H9 (cell line): Measurements from ENCODE around the gene CEP112. TPM values are rescaled to one million over a fixed set of nuclear protein-coding genes. Genes with fewer than 3 reads are reported as not detected.

Source experiments
- DNase-seq: peaks from one replicate; pipeline ENCODE4 v3.0.0-alpha.2; 2017
- H2AFZ ChIP-seq: one replicate; pipeline ENCODE4 v1.6.1; 2013; ENCODE audit warnings: mild to moderate bottlenecking, low read length, control low read depth, moderate library complexity
- H2AK5ac ChIP-seq: 2 replicates; pipeline ENCODE4 v1.6.1; 2013; ENCODE audit warnings: low read length, control low read depth, mixed read lengths; ENCODE audit not compliant: insufficient read length
- H2BK120ac ChIP-seq: one replicate; pipeline ENCODE4 v1.6.1; 2013; ENCODE audit warnings: low read depth, mild to moderate bottlenecking, low read length, control low read depth, inconsistent platforms; ENCODE audit not compliant: poor library complexity, severe bottlenecking
- H2BK12ac ChIP-seq: 2 replicates; pipeline ENCODE4 v1.6.1; 2013; ENCODE audit warnings: low read length, control low read depth, mixed read lengths, low read depth; ENCODE audit not compliant: insufficient read length
- H2BK15ac ChIP-seq: 2 replicates; pipeline ENCODE4 v1.6.1; 2013; ENCODE audit warnings: low read depth, low read length, control low read depth
- H2BK20ac ChIP-seq: one replicate; pipeline ENCODE4 v1.6.1; 2013; ENCODE audit warnings: low read depth, mild to moderate bottlenecking, low read length, control low read depth, inconsistent platforms; ENCODE audit not compliant: poor library complexity, severe bottlenecking
- H2BK5ac ChIP-seq: 2 replicates; pipeline ENCODE4 v1.6.1; 2013; ENCODE audit warnings: low read length, control low read depth, mixed read lengths; ENCODE audit not compliant: insufficient read length
- H3K14ac ChIP-seq: 2 replicates; pipeline ENCODE4 v1.6.1; 2013; ENCODE audit warnings: low read length, control low read depth; ENCODE audit not compliant: insufficient read depth
- H3K18ac ChIP-seq: 2 replicates; pipeline ENCODE4 v1.6.1; 2013; ENCODE audit warnings: low read depth, mild to moderate bottlenecking, mixed read lengths, low read length, control low read depth; ENCODE audit not compliant: insufficient read length
- H3K23ac ChIP-seq: 2 replicates; pipeline ENCODE4 v1.6.1; 2013; ENCODE audit warnings: low read length, control low read depth, mixed read lengths, low read depth; ENCODE audit not compliant: insufficient read length
- H3K23me2 ChIP-seq: 2 replicates; pipeline ENCODE4 v1.6.1; 2013; ENCODE audit warnings: low read depth, mild to moderate bottlenecking, mixed read lengths, low read length, control low read depth; ENCODE audit not compliant: insufficient read length, poor library complexity, severe bottlenecking
- H3K27ac ChIP-seq: 2 replicates; pipeline ENCODE4 v1.5.1; 2013; ENCODE audit warnings: low read length, control low read depth, mixed read lengths, low read depth; ENCODE audit not compliant: insufficient read length
- H3K27me3 ChIP-seq: 2 replicates; pipeline ENCODE4 v1.6.1; 2013; ENCODE audit warnings: low read length, control low read depth, inconsistent platforms; ENCODE audit not compliant: insufficient read depth
- H3K4ac ChIP-seq: 2 replicates; pipeline ENCODE4 v1.6.1; 2013; ENCODE audit warnings: low read depth, mild to moderate bottlenecking, control low read depth, inconsistent platforms, low read length, moderate library complexity
- H3K4me1 ChIP-seq: 2 replicates; pipeline ENCODE4 v1.6.1; 2013; ENCODE audit warnings: low read length, control low read depth, inconsistent platforms; ENCODE audit not compliant: insufficient read depth
- H3K4me2 ChIP-seq: 2 replicates; pipeline ENCODE4 v1.6.1; 2013; ENCODE audit warnings: low read length, control low read depth, mixed read lengths; ENCODE audit not compliant: insufficient read length, insufficient read depth
- H3K56ac ChIP-seq: 2 replicates; pipeline ENCODE4 v1.6.1; 2013; ENCODE audit warnings: low read depth, mild to moderate bottlenecking, mixed read lengths, low read length, control low read depth; ENCODE audit not compliant: insufficient read length
- H3K79me1 ChIP-seq: 2 replicates; pipeline ENCODE4 v1.6.1; 2013; ENCODE audit warnings: low read depth, mild to moderate bottlenecking, moderate library complexity, low read length, control low read depth, inconsistent platforms; ENCODE audit not compliant: insufficient read depth, poor library complexity, severe bottlenecking
- H3K79me2 ChIP-seq: 2 replicates; pipeline ENCODE4 v1.6.1; 2013; ENCODE audit warnings: low read length, control low read depth, inconsistent platforms; ENCODE audit not compliant: insufficient read depth
- H3K9ac ChIP-seq: 2 replicates; pipeline ENCODE4 v1.6.1; 2013; ENCODE audit warnings: low read length, control low read depth, mixed read lengths; ENCODE audit not compliant: insufficient read length; ENCODE audit errors: extremely low read depth
- H3K9me3 ChIP-seq: one replicate; pipeline ENCODE4 v1.6.1; 2013; ENCODE audit warnings: low read depth, low read length, inconsistent platforms; ENCODE audit not compliant: control insufficient read depth
- H3T11ph ChIP-seq: one replicate; pipeline ENCODE4 v1.6.1; 2013; ENCODE audit warnings: mild to moderate bottlenecking, low read length, control low read depth, inconsistent platforms
- H4K20me1 ChIP-seq: one replicate; pipeline ENCODE4 v1.6.1; 2013; ENCODE audit not compliant: control insufficient read depth, insufficient read length, insufficient read depth
- H4K5ac ChIP-seq: 2 replicates; pipeline ENCODE4 v1.6.1; 2013; ENCODE audit warnings: low read depth, mild to moderate bottlenecking, mixed read lengths, low read length, control low read depth; ENCODE audit not compliant: insufficient read length
- H4K8ac ChIP-seq: replicated peaks from 2 replicates; pipeline ENCODE4 v1.6.1; 2013; ENCODE audit warnings: low read length, control low read depth, mixed read lengths, low read depth; ENCODE audit not compliant: insufficient read length
- H4K91ac ChIP-seq: 2 replicates; pipeline ENCODE4 v1.6.1; 2013; ENCODE audit warnings: low read depth, mild to moderate bottlenecking, moderate library complexity, mixed read lengths, low read length, control low read depth; ENCODE audit not compliant: insufficient read length
- H3K27ac Mint-ChIP-seq, 3 experiments: 2 replicates in 2 of 3; 3 replicates in 1 of 3; pipeline ENCODE4 v1.8.0; 2020 to 2021; ENCODE audit warnings: mixed read lengths in 3 of 3, mild to moderate bottlenecking in 1 of 3, moderate library complexity in 1 of 3
- H3K27me3 Mint-ChIP-seq: 2 replicates; pipeline ENCODE4 v1.8.0; 2021; ENCODE audit warnings: low read depth, mild to moderate bottlenecking, moderate library complexity, mixed read lengths
- H3K36me3 Mint-ChIP-seq, 3 experiments: 2 replicates in 2 of 3; 3 replicates in 1 of 3; pipeline ENCODE4 v1.8.0; 2020 to 2021; ENCODE audit warnings: low read depth in 3 of 3, mixed read lengths in 3 of 3; ENCODE audit not compliant: insufficient read depth in 1 of 3
- H3K4me1 Mint-ChIP-seq, 2 experiments: 2 replicates each; pipeline ENCODE4 v1.8.0; 2020; ENCODE audit warnings: mixed read lengths in 2 of 2
- H3K4me3 Mint-ChIP-seq, 2 experiments: 2 replicates in 1 of 2; 3 replicates in 1 of 2; pipeline ENCODE4 v1.8.0; 2020 to 2021; ENCODE audit warnings: mild to moderate bottlenecking in 2 of 2, mixed read lengths in 2 of 2, moderate library complexity in 1 of 2
- H3K9me3 Mint-ChIP-seq, 2 experiments: 2 replicates in 1 of 2; 3 replicates in 1 of 2; pipeline ENCODE4 v1.8.0; 2020; ENCODE audit warnings: mild to moderate bottlenecking in 2 of 2, mixed read lengths in 2 of 2, moderate library complexity in 1 of 2
- total RNA-seq: library from RNA; stranded (reverse); gene quantifications from 2 replicates; pipeline ENCODE4 v1.2.1, GENCODE V29; 2021
- TF ChIP-seq, protein P1 (sequence below): fragments of 200-600 bp; sonication (generic); conservative IDR thresholded peaks from 3 replicates; pipeline ENCODE4 v1.8.0; 2021; ENCODE audit warnings: antibody characterized with exemption, mild to moderate bottlenecking

Gene CEP112
- total RNA-seq, 1 experiment from 2014 or later = 5.4 TPM

DNA sequence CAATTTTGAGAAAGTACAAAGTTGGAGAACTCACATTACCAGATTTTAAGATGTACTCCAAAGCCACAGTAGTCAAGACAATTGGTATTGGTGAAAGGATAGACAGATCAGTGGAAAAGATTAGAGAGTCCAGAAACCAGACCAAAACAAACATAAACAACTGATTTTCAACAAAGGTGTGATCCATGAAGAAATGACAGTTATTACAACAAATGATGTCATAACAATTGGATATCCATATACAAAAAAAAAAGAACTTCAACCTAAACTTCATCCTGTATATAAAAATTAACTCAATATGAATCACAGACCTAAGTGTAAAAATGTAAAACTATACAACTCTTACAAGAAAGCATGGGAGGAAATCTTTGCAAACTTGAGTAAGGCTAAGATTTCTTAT is 8.4 kb downstream of the CEP112 start:
- Mint-ChIP-seq H3K36me3 (peaks cover 0 to 5% (median 0%) of the 10 kb centered on the region in 3 experiments; a peak in 2 of 7 replicates), H3K27ac (no peak overlapping the region), H3K4me1 (no peaks in the 10 kb centered on the region), H3K9me3 (no peaks in the 10 kb centered on the region), H3K27me3 (no peaks in the 10 kb centered on the region), H3K4me3 (no peak overlapping the region)
- Histone ChIP-seq H3T11ph (no peak overlapping the region), H2AFZ (no peak overlapping the region), H2BK12ac (no peak overlapping the region), H3K18ac (no peak overlapping the region), H3K4ac (no peak overlapping the region), H3K23me2 (no peaks in the 10 kb centered on the region), H3K27me3 (no peaks in the 10 kb centered on the region), H3K79me2 (no peaks in the 10 kb centered on the region), H2AK5ac (no peak overlapping the region), H4K8ac (no peak overlapping the region), H2BK20ac (no peak overlapping the region), H2BK120ac (no peak overlapping the region), H3K4me2 (no peak overlapping the region), H4K91ac (no peak overlapping the region), H3K9ac (no peak overlapping the region), H2BK15ac (no peak overlapping the region), H3K79me1 (no peaks in the 10 kb centered on the region), H4K20me1 (no peaks in the 10 kb centered on the region), H3K4me1 (no peaks in the 10 kb centered on the region), H2BK5ac (no peak overlapping the region), H3K56ac (no peak overlapping the region), H4K5ac (no peak overlapping the region), H3K23ac (no peak overlapping the region), H3K14ac (no peak overlapping the region), H3K27ac (no peak overlapping the region), H3K9me3 (no peaks in the 10 kb centered on the region)
- TF ChIP-seq, protein P1, sequence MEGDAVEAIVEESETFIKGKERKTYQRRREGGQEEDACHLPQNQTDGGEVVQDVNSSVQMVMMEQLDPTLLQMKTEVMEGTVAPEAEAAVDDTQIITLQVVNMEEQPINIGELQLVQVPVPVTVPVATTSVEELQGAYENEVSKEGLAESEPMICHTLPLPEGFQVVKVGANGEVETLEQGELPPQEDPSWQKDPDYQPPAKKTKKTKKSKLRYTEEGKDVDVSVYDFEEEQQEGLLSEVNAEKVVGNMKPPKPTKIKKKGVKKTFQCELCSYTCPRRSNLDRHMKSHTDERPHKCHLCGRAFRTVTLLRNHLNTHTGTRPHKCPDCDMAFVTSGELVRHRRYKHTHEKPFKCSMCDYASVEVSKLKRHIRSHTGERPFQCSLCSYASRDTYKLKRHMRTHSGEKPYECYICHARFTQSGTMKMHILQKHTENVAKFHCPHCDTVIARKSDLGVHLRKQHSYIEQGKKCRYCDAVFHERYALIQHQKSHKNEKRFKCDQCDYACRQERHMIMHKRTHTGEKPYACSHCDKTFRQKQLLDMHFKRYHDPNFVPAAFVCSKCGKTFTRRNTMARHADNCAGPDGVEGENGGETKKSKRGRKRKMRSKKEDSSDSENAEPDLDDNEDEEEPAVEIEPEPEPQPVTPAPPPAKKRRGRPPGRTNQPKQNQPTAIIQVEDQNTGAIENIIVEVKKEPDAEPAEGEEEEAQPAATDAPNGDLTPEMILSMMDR = no peak
- no peak for DNase-seq
